Neural cell (in vitro differentiated cells): ENCODE data around the gene HPSE2. TPM values are rescaled to one million over a fixed set of nuclear protein-coding genes. Genes with fewer than 3 reads are reported as not detected.

ENCODE experiments used
- H2AFZ ChIP-seq: fragments of 200-600, 300-800 bp; sonication (generic), shearing (Covaris generic); 2 replicates; pipeline ENCODE4 v1.6.0; 2014; ENCODE audit warnings: low read depth, mild to moderate bottlenecking, antibody characterized with exemption, low read length, moderate library complexity
- H3F3A ChIP-seq: fragments of 200-600 bp; shearing (Covaris generic); 2 replicates; pipeline ENCODE4 v1.6.1; 2016; ENCODE audit warnings: mild to moderate bottlenecking, moderate library complexity, mixed read lengths, antibody characterized with exemption, low read length; ENCODE audit not compliant: insufficient read depth, poor library complexity, severe bottlenecking
- H3K27ac ChIP-seq: fragments of 200-600, 300-800 bp; sonication (generic), shearing (Covaris generic); 2 replicates; pipeline ENCODE4 v1.5.1; 2014; ENCODE audit warnings: mild to moderate bottlenecking, low read length, moderate library complexity
- H3K27me3 ChIP-seq: fragments of 300-800, 200-600 bp; sonication (generic), shearing (Covaris generic); 2 replicates; pipeline ENCODE4 v1.6.0; 2014; ENCODE audit warnings: mild to moderate bottlenecking, low read depth, low read length, moderate library complexity; ENCODE audit not compliant: insufficient read depth
- H3K36me3 ChIP-seq: fragments of 300-800, 200-600 bp; sonication (generic), shearing (Covaris generic); 2 replicates; pipeline ENCODE4 v1.5.1; 2014; ENCODE audit warnings: mild to moderate bottlenecking, antibody characterized with exemption, low read length, moderate library complexity; ENCODE audit not compliant: insufficient read depth
- H3K4me2 ChIP-seq: fragments of 300-800, 200-600 bp; sonication (generic), shearing (Covaris generic); 2 replicates; pipeline ENCODE4 v1.6.0; 2014; ENCODE audit warnings: mild to moderate bottlenecking, low read length
- H3K4me3 ChIP-seq: fragments of 300-800, 200-600 bp; sonication (generic), shearing (Covaris generic); 2 replicates; pipeline ENCODE4 v1.5.1; 2014; ENCODE audit warnings: mild to moderate bottlenecking, low read length, moderate library complexity
- H3K79me2 ChIP-seq: fragments of 200-600 bp; shearing (Covaris generic); replicated peaks from 2 replicates; pipeline ENCODE4 v1.6.0; 2014; ENCODE audit warnings: mild to moderate bottlenecking, low read length, moderate library complexity; ENCODE audit not compliant: insufficient read depth
- H3K9ac ChIP-seq: fragments of 300-800, 200-600 bp; sonication (generic), shearing (Covaris generic); 2 replicates; pipeline ENCODE4 v1.6.1; 2016; ENCODE audit warnings: mild to moderate bottlenecking, low read length, mixed read lengths
- H3K9me2 ChIP-seq: fragments of 200-600 bp; shearing (Covaris generic); 2 replicates; pipeline ENCODE4 v1.6.1; 2016; ENCODE audit warnings: mild to moderate bottlenecking, low read length, mixed read lengths; ENCODE audit not compliant: insufficient read depth
- H3K9me3 ChIP-seq: fragments of 200-600, 300-800 bp; sonication (generic), shearing (Covaris generic); 2 replicates; pipeline ENCODE4 v1.6.1; 2016; ENCODE audit warnings: mild to moderate bottlenecking, mixed run types, low read length, moderate library complexity, mixed read lengths
- H4K20me1 ChIP-seq: fragments of 200-600 bp; shearing (Covaris generic); 2 replicates; pipeline ENCODE4 v1.6.1; 2016; ENCODE audit warnings: mild to moderate bottlenecking, mixed run types; ENCODE audit not compliant: insufficient read depth
- CTCF ChIP-seq: fragments of 450-650 bp; IDR thresholded peaks from 2 replicates; pipeline ENCODE4 v1.5.1; 2014; ENCODE audit warnings: antibody characterized with exemption, mild to moderate bottlenecking, moderate library complexity; ENCODE audit not compliant: poor library complexity, severe bottlenecking
- EP300 ChIP-seq: fragments of 450-650 bp; conservative IDR thresholded peaks from 2 replicates; pipeline ENCODE4 v1.6.1; 2014; ENCODE audit warnings: antibody characterized with exemption, mild to moderate bottlenecking, moderate library complexity; ENCODE audit not compliant: poor library complexity, severe bottlenecking
- EZH2 ChIP-seq: fragments of 200-600, 300-800 bp; shearing (Covaris generic), sonication (generic); IDR thresholded peaks from 2 replicates; pipeline ENCODE4 v1.6.1; 2014; ENCODE audit warnings: antibody characterized with exemption, low read length, borderline replicate concordance, mild to moderate bottlenecking; ENCODE audit not compliant: insufficient read depth, poor library complexity, severe bottlenecking
- MXI1 ChIP-seq: fragments of 450-650 bp; conservative IDR thresholded peaks from 2 replicates; pipeline ENCODE4 v1.6.1; 2014; ENCODE audit warnings: antibody characterized with exemption, mild to moderate bottlenecking; ENCODE audit not compliant: poor library complexity, severe bottlenecking
- POLR2AphosphoS5 ChIP-seq: IDR thresholded peaks from 2 replicates; pipeline ENCODE4 v1.6.1; 2012
- RAD21 ChIP-seq: fragments of 450-650 bp; conservative IDR thresholded peaks from 2 replicates; pipeline ENCODE4 v1.6.1; 2014; ENCODE audit warnings: antibody characterized with exemption, mild to moderate bottlenecking, moderate library complexity
- REST ChIP-seq: IDR thresholded peaks from 2 replicates; pipeline ENCODE4 v1.6.1; 2012; ENCODE audit warnings: borderline replicate concordance
- SMC3 ChIP-seq: fragments of 450-650 bp; conservative IDR thresholded peaks from 2 replicates; pipeline ENCODE4 v1.6.1; 2014; ENCODE audit warnings: antibody characterized with exemption, mild to moderate bottlenecking, moderate library complexity; ENCODE audit not compliant: poor library complexity
- TAF1 ChIP-seq: IDR thresholded peaks from 2 replicates; pipeline ENCODE4 v1.6.1; 2012; ENCODE audit warnings: low read depth
- polyA plus RNA-seq: library from polyadenylated mRNA; depleted of rRNA; stranded (reverse); fragments of >200 nt; gene quantifications from 2 replicates; pipeline ENCODE4 v1.2.3, GENCODE V29; 2014

The HPSE2 gene
- polyA plus RNA-seq, 1 donor from 2014 or later = not detected

DNA sequence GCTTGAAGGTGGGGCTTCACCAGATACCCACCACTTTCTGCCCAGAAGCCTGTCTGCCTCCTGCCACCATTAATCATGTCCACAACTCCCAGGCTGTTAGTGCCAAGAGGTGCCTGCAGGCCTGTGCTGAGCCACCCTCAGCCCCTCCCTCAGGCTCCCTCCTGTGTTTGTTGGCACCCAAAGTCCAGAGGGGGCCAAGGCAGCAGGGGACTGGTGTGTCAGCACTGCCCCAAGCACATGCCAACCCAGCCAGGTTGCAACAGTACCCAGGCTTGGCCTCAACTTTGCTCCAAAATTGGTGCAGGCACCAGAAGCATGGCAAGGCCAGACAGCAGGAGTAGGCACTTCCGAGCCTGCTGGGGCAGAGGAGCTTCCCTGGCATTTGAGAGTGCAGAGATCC lies 111.3 kb downstream of the HPSE2 start:
- no peaks in the 10 kb centered on the region for H3K36me3 ChIP-seq
- no peaks in the 10 kb centered on the region for H3K27me3 ChIP-seq
- H2AFZ ChIP-seq = no peak overlapping the region
- H3K4me3 ChIP-seq = no peak overlapping the region
- TF ChIP-seq EZH2 = no peak
- TF ChIP-seq MXI1 = no peak
- no peak for TF ChIP-seq TAF1
- no peak for TF ChIP-seq RAD21
- no peak for TF ChIP-seq REST
- no peak for TF ChIP-seq POLR2AphosphoS5
- no peak for TF ChIP-seq EP300
- TF ChIP-seq CTCF = no peak
- no peak for TF ChIP-seq SMC3
- no peaks in the 10 kb centered on the region for H3K9me3 ChIP-seq
- H3K79me2 ChIP-seq = no peaks in the 10 kb centered on the region
- H3K9me2 ChIP-seq = no peaks in the 10 kb centered on the region
- no peak overlapping the region for H3K27ac ChIP-seq
- no peak overlapping the region for H3K4me2 ChIP-seq
- H3F3A ChIP-seq = no peaks in the 10 kb centered on the region
- H4K20me1 ChIP-seq = no peaks in the 10 kb centered on the region
- H3K9ac ChIP-seq = no peak overlapping the region

DNA sequence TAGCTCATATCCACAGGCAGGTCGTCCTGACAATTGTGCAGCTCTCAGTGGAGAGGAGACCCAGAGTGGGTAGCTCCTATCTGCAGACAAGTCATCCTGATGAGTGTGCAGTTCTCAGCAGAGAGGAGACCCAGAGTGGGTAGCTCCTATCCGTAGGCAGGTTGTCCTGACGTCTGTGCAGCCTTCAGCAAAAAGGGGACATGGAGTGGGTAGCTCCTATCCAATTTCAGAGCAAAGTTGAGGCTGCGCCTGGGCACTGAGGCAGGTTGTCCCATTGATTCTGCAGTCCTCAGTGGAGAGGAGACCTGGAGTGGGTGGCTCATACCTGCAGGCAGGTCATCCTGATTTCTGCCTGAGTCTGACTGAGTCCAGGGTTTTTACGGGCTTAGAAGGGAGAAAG lies 111.8 kb downstream of the HPSE2 start:
- Histone ChIP-seq H3K36me3 (no peaks in the 10 kb centered on the region), H3K79me2 (no peaks in the 10 kb centered on the region), H3K9ac (no peak overlapping the region), H3K4me2 (no peak overlapping the region), H3K4me3 (no peak overlapping the region), H2AFZ (no peak overlapping the region), H3F3A (no peaks in the 10 kb centered on the region), H3K9me2 (no peaks in the 10 kb centered on the region), H3K27ac (no peak overlapping the region), H3K27me3 (no peaks in the 10 kb centered on the region), H4K20me1 (no peaks in the 10 kb centered on the region), H3K9me3 (no peaks in the 10 kb centered on the region)
- no peak for TF ChIP-seq EP300
- no peak for TF ChIP-seq TAF1
- TF ChIP-seq EZH2 = no peak
- TF ChIP-seq CTCF = no peak
- TF ChIP-seq REST = no peak
- no peak for TF ChIP-seq RAD21
- no peak for TF ChIP-seq SMC3
- no peak for TF ChIP-seq MXI1
- TF ChIP-seq POLR2AphosphoS5 = no peak
